ENCODE measurements around the gene CDCA4.

Gene CDCA4

GRCh38 chr14:104973385-104974145 is 47.3 kb downstream of the CDCA4 start:
- Histone ChIP-seq H3K79me2 (ENCODE audit: insufficient read depth, low read length) (no peaks in the 10 kb centered on the region), H3F3A (ENCODE audit: insufficient read depth) (no peaks in the 10 kb centered on the region), H3K9ac (ENCODE audit: low read length) (no peak overlapping the region), H3K9me2 (replicated peaks; ENCODE audit: insufficient read depth, low read length) (no peaks in the 10 kb centered on the region), H3K9me3 (ENCODE audit: insufficient read depth, low read length) (no peaks in the 10 kb centered on the region), H3K36me3 (ENCODE audit: low read length) (no peaks in the 10 kb centered on the region), H4K20me1 (ENCODE audit: low read depth, low read length) (no peaks in the 10 kb centered on the region), H3K27ac (ENCODE audit: low read depth, low read length) (no peak overlapping the region), H3K4me3 (ENCODE audit: insufficient read depth, low read length, poor library complexity, severe bottlenecking) (no peak overlapping the region), H2AFZ (ENCODE audit: low read depth, low read length, severe bottlenecking) (no peak overlapping the region), H3K4me2 (ENCODE audit: low read depth, low read length, poor library complexity, severe bottlenecking) (no peak overlapping the region), H3K27me3 (ENCODE audit: low read length) (no peaks in the 10 kb centered on the region)
- no peak for TF ChIP-seq CTCF (IDR thresholded peaks at IDR 0.05; ENCODE audit: insufficient read depth, low read length, poor library complexity, severe bottlenecking)
- TF ChIP-seq EZH2phosphoT487 (conservative IDR thresholded peaks at IDR 0.05; ENCODE audit: low read length) = no peak

- no peaks in the 10 kb centered on the region for H3K79me2 ChIP-seq (ENCODE audit: insufficient read depth, low read length)
- no peak overlapping the region for H2AFZ ChIP-seq (ENCODE audit: low read depth, low read length, severe bottlenecking)
- H3K27me3 ChIP-seq (ENCODE audit: low read length) = no peaks in the 10 kb centered on the region
- no peaks in the 10 kb centered on the region for H3K36me3 ChIP-seq (ENCODE audit: low read length)
- no peak overlapping the region for H3K4me3 ChIP-seq (ENCODE audit: insufficient read depth, low read length, poor library complexity, severe bottlenecking)
- no peak for TF ChIP-seq EZH2phosphoT487 (conservative IDR thresholded peaks at IDR 0.05; ENCODE audit: low read length)
- no peak for TF ChIP-seq CTCF (IDR thresholded peaks at IDR 0.05; ENCODE audit: insufficient read depth, low read length, poor library complexity, severe bottlenecking)
- no peak overlapping the region for H3K9ac ChIP-seq (ENCODE audit: low read length)
- H3K9me3 ChIP-seq (ENCODE audit: insufficient read depth, low read length) = no peaks in the 10 kb centered on the region
- H4K20me1 ChIP-seq (ENCODE audit: low read depth, low read length) = no peaks in the 10 kb centered on the region
- H3K4me2 ChIP-seq (ENCODE audit: low read depth, low read length, poor library complexity, severe bottlenecking) = no peak overlapping the region
- H3F3A ChIP-seq (ENCODE audit: insufficient read depth) = no peaks in the 10 kb centered on the region
- no peaks in the 10 kb centered on the region for H3K9me2 ChIP-seq (replicated peaks; ENCODE audit: insufficient read depth, low read length)
- H3K27ac ChIP-seq (ENCODE audit: low read depth, low read length) = no peak overlapping the region
Observed at GRCh38 chr14:104973135-104973384, 47.8 kb downstream of the CDCA4 start.

GRCh38 chr14:104972301-104973134 is 48.4 kb downstream of the CDCA4 start:
- Histone ChIP-seq H3K9me2 (replicated peaks; ENCODE audit: insufficient read depth, low read length) (no peaks in the 10 kb centered on the region), H3F3A (ENCODE audit: insufficient read depth) (no peaks in the 10 kb centered on the region), H3K27me3 (ENCODE audit: low read length) (no peaks in the 10 kb centered on the region), H3K36me3 (ENCODE audit: low read length) (no peaks in the 10 kb centered on the region), H4K20me1 (ENCODE audit: low read depth, low read length) (no peaks in the 10 kb centered on the region), H3K9me3 (ENCODE audit: insufficient read depth, low read length) (no peaks in the 10 kb centered on the region), H3K4me3 (ENCODE audit: insufficient read depth, low read length, poor library complexity, severe bottlenecking) (no peak overlapping the region), H3K9ac (ENCODE audit: low read length) (no peak overlapping the region), H2AFZ (ENCODE audit: low read depth, low read length, severe bottlenecking) (no peak overlapping the region), H3K27ac (ENCODE audit: low read depth, low read length) (no peak overlapping the region), H3K4me2 (ENCODE audit: low read depth, low read length, poor library complexity, severe bottlenecking) (no peak overlapping the region), H3K79me2 (ENCODE audit: insufficient read depth, low read length) (no peaks in the 10 kb centered on the region)
- no peak for TF ChIP-seq CTCF (IDR thresholded peaks at IDR 0.05; ENCODE audit: insufficient read depth, low read length, poor library complexity, severe bottlenecking)
- TF ChIP-seq EZH2phosphoT487 (conservative IDR thresholded peaks at IDR 0.05; ENCODE audit: low read length) = no peak
